ENCODE results near the gene PPARD.

GRCh38 chr6:35317483-35318195 is 24.7 kb upstream of the PPARD start:
- no peak for TF ChIP-seq POLR2AphosphoS5 (IDR thresholded peaks at IDR 0.05)
- no peak for TF ChIP-seq CTCF (IDR thresholded peaks at IDR 0.05)
- no peak for TF ChIP-seq POLR2A (IDR thresholded peaks at IDR 0.05)
